Stomach (tissue), 4 donors: ENCODE measurements around the gene TSPAN1.

Experiments
- EP300 ChIP-seq: sonication (generic); formaldehyde crosslinking; IDR thresholded peaks from one replicate; pipeline ENCODE4 v1.6.1; 2017; ENCODE audit warnings: antibody characterized with exemption
- POLR2A ChIP-seq, 4 donors: fragments of 450-650 bp; IDR thresholded peaks; one replicate each; pipeline ENCODE4 v1.6.1; 2016; ENCODE audit warnings: antibody characterized with exemption in 4 of 4, control low read depth in 2 of 4, mild to moderate bottlenecking in 1 of 4, moderate library complexity in 1 of 4
- POLR2AphosphoS5 ChIP-seq, 3 donors: sonication (generic); formaldehyde crosslinking; IDR thresholded peaks; one replicate each; pipeline ENCODE4 v1.6.1; 2016; ENCODE audit warnings: antibody characterized with exemption in 3 of 3
- TF ChIP-seq, protein P1 (sequence below), 7 experiments: fragments of 450-650 bp in 4 of 7; fragments of 200-600 bp in 3 of 7; sonication (generic) in 3 of 7; IDR thresholded peaks; one replicate each; pipeline ENCODE4 v1.5.1; 2016 to 2019; ENCODE audit warnings: antibody characterized with exemption in 7 of 7, control low read depth in 2 of 7, mild to moderate bottlenecking in 1 of 7

DNA sequence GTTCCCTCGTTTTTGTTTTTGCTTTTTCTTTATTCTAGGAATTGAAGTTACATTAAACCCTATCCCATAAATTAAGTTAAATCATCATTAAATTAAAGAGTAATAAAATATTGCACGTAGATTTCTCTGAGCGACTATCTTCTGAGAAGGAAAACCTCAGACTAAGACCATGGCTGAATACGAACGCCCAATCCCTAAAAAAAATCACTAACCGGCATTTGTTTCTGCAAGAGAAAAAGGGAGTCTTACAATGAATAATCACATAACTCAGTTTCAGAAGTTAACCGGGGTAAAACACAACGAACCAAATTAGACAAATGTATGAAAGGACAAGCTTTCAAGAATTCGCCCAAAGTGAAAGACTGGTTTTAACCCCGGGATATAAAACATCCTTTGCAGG is 43.8 kb upstream of the TSPAN1 start:
- TF ChIP-seq, protein P1, sequence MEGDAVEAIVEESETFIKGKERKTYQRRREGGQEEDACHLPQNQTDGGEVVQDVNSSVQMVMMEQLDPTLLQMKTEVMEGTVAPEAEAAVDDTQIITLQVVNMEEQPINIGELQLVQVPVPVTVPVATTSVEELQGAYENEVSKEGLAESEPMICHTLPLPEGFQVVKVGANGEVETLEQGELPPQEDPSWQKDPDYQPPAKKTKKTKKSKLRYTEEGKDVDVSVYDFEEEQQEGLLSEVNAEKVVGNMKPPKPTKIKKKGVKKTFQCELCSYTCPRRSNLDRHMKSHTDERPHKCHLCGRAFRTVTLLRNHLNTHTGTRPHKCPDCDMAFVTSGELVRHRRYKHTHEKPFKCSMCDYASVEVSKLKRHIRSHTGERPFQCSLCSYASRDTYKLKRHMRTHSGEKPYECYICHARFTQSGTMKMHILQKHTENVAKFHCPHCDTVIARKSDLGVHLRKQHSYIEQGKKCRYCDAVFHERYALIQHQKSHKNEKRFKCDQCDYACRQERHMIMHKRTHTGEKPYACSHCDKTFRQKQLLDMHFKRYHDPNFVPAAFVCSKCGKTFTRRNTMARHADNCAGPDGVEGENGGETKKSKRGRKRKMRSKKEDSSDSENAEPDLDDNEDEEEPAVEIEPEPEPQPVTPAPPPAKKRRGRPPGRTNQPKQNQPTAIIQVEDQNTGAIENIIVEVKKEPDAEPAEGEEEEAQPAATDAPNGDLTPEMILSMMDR (IDR thresholded peaks at IDR 0.05): no peak
- TF ChIP-seq POLR2A (IDR thresholded peaks at IDR 0.05): no peak
- no peak for TF ChIP-seq POLR2AphosphoS5 (IDR thresholded peaks at IDR 0.05)
- TF ChIP-seq EP300: no peak
